NCI-H2029 treated with DMSO at 0.1 percent for 48 hours (cell line): ENCODE measurements around the gene SERINC4.
"Not testable (repeated sequence)": the region's sequence is repeated elsewhere in the genome, so short reads cannot be mapped to it uniquely, and the experiment has no call there.

Source experiments
- DNase-seq: peaks from one replicate; lab custom pipeline; 2025; lab: John Stamatoyannopoulos, UW

SERINC4 gene

DNA sequence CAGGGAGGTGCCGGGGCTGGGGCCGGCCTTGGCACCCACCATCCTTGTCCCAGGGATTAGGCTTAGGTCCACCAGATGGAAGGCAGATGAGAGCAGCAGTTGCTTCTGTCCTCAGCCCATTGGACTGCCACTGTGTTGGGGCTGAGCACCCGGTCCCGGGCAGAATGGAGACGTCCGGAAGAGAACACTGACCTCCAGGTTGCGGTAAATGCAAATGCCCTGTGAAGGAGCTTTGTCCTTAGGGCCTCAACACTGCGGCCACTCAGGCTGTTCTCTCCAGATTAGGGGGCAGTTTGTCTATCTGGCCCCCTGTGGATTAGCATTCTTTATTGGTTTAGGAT is at the start of gene SERINC4:
SERINC4 (minus strand) TSS at position 276 of the 341 bp plus-strand sequence; CDS start at position 42, 234 bp downstream.
- DNase-seq = no peak

GRCh38 chr15:43845421-43845820 is 45.4 kb upstream of the SERINC4 start:
- DNase-seq = no peak

DNA sequence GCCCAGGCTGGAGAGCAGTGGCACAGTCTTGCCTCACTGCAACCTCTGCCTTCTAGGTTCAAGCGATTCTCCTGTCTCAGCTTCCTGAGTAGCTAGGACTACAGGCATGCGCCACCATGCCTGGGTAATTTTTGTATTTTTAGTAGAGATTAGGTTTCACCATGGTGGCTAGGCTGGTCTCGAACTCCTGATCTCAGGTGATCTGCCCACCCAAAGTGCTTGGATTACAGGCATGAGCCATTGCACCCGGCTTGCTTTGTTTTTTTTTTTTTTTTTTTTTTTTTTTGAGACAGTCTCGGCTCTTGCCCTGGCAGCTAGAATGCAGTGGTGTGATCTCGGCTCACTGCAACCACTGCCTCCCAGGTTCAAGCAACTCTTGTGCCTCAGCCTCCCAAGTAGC is 32.5 kb upstream of the SERINC4 start:
- not testable (repeated sequence) for DNase-seq

DNA sequence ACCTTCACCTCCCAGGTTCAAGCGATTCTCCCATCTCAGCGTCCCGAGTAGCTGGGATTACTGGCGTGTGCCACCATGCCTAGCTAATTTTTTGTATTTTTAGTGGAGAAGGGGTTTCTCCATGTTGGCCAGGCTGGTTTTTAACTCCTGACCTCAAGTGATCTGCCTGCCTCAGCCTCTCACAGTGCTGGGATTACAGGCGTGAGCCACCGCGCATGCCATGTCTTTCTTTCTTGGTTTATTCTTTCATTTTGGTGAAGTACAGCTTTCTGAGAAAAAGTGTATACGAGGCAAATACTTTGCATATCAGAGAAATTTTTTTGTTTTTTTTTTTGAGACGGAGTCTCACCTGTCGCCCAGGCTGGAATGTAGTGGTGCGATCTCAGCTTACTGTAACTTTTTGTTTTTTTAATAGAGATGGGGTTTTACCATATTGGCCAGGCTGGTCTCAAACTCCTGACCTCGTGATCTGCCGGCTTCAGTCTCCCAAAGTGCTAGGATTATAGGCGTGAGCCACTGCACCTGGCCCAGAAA is 31.6 kb upstream of the SERINC4 start:
- DNase-seq = not testable (repeated sequence)

- not testable (repeated sequence) for DNase-seq
Observed at GRCh38 chr15:43830691-43831275, 30.8 kb upstream of the SERINC4 start.

DNA sequence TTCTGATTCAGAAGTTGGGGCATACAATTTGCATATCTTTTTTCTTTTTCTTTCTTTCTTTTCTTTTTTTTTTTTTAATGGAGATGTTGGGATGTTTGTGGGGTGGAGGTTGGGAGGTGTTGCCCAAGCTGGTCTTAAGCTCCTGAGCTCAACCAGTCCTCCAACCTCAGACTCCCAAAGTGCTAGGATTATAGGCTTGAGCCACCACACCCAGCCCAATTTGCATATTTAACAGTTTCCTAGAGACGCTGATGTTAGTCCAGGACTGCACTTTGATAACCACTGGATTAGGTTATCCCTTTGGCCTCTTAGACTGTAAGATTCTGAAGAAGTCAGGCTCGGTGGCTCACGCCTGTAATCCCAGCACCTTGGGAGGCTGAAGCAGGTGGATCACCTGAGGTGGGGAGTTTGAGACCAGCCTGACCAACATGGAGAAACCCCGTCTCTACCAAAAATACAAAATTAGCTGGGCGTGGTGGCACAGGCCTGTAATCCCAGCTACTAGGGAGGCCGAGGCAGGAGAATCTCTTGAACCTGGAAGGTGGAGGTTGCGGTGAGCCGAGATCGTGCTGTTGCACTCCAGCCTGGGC is 30.0 kb upstream of the SERINC4 start:
- not testable (repeated sequence) for DNase-seq

- no peak for DNase-seq
Observed at GRCh38 chr15:43828061-43828657, 28.1 kb upstream of the SERINC4 start.

DNA sequence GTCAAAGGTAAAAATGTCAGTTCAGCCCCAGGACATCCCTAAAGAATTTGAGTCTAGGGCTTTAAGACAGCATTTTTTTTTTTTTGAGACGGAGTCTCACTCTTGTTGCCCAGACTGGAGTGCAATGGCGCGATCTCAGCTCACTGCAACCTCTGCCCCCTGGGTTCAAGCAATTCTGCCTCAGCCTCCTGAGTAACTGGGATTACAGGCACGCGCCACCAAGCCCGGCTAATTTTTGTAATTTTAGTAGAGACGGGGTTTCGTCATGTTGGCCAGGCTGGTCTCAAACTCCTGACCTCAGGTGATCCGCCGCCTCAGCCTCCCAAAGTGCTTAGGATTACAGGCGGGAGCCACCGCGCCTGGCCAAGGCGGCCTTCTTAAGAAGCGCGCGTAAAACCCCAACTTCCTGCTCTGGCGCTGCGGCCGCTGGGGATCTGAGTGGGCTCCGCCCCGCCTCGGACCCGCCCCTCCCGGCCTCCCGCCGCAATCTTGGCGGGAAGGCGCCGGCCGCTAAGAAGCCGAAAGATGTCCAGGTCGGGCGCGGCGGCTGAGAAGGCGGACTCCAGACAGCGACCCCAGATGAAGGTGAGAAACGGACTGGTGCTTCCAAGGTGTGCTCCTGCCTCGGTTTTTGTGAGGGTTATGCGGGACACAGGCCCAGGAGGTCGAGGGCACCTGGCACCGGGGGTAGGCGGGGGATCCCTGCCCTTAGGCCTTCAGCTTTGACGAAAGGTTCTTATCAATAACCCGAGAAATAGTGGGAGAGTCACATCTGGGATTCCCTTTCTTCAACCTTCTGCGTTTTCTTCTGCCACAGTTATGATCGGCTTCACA is 26.7 kb upstream of the SERINC4 start, which contains the start of gene WDR76:
WDR76 (plus strand) TSS at position 495 of the 834 bp plus-strand sequence; CDS start at position 526, 31 bp downstream.
- DNase-seq = peak; percentile 12

DNA sequence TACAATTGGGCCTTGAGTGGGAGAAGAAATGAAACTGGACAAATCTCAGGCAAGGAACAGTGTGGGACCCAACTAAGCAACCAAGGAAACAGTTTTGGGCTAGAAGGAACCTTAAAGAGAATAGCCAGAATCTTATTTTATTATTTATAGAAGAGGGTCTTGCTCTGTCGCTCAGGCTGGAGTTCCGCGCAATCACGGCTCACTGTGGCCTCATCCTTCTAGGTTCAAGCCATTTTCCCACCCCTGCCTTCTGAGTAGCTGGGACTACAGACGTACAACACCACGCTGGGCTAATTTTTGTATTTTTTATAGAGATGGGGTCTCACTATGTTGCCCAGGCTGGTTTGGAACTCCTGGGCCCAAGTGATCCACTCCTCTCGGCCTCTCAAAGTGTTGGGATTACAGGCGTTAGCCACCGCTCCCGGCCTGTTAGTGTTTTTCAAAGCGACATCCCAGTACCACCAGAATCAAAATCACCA is 26.0 kb upstream of the SERINC4 start:
- DNase-seq = no peak

- not testable (repeated sequence) for DNase-seq
Observed at GRCh38 chr15:43825305-43825704, 25.3 kb upstream of the SERINC4 start.

- peak; percentile 84 for DNase-seq
Observed at GRCh38 chr15:43824302-43825246, 24.6 kb upstream of the SERINC4 start, which contains the start of gene MFAP1. TSS of gene MFAP1 (minus strand) at chr15:43824690. CDS start at chr15:43824569, 121 bp downstream.

- DNase-seq = no peak
Observed at GRCh38 chr15:43821505-43821904, 21.5 kb upstream of the SERINC4 start.

DNA sequence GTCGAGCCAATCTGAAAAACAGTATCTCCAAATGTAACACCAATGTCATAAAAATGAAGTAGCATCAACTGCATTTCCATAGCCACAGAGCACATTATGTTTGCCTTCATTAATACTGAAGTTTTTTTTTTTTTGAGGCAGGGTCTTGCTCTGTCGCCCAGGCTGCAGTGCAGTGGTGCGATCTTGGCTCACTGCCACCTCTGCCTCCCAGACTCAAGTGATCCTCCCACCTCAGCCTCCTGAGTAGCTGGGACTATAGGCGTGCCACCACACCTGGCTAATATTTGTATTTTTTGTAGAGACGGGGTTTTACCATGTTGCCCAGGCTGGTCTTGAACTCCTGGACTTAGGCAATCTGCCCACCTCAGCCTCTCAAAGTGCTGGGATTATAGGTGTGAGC is 15.0 kb upstream of the SERINC4 start:
- DNase-seq = not testable (repeated sequence)

- DNase-seq = no peak
Observed at GRCh38 chr15:43808960-43809678, 9.1 kb upstream of the SERINC4 start.

- no peak for DNase-seq
Observed at GRCh38 chr15:43808435-43808950, 8.5 kb upstream of the SERINC4 start.

GRCh38 chr15:43802676-43803075 is 2.7 kb upstream of the SERINC4 start:
- not testable (repeated sequence) for DNase-seq

DNA sequence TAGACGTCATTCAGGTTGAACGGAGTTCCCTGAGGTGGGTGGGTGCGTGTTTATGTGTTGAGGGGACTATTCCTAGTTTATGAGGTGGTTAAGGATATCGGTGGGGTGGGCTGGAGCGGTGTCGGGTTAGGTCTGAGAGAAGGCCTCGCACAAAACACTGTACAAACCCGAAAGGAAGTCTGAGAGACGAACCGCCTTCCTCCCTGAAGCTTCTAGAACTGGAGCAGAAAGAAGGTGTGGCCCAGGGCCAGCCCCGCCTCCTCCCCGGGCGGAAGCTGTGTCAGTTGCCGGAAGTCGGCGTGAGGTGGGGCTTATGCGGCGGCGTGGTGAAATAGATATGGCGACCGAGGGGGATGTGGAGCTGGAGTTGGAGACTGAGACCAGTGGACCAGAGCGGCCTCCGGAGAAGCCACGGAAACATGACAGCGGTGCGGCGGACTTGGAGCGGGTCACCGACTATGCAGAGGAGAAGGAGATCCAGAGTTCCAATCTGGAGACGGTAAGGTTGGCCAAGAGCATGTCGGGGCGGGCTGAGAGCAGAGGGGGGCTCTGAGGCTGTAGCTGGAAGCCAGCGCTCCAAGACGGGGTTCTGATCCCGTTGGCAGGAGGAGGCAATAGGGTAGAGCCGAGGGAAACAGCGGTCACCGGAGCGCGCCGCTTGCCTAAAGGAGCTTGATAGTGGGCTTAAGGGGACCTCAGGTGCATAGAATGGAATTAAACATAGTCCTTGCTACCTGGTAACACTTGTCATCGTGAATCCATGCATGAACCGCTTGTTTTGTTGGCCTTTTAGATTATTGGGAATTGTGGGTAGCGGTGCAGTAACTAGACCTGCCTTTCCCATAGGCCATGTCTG is 494 bp upstream of the SERINC4 start, which contains the start of gene HYPK:
HYPK (plus strand) TSS at position 314 of the 856 bp plus-strand sequence; CDS start at position 338, 24 bp downstream.
- peak; percentile 9 for DNase-seq

DNA sequence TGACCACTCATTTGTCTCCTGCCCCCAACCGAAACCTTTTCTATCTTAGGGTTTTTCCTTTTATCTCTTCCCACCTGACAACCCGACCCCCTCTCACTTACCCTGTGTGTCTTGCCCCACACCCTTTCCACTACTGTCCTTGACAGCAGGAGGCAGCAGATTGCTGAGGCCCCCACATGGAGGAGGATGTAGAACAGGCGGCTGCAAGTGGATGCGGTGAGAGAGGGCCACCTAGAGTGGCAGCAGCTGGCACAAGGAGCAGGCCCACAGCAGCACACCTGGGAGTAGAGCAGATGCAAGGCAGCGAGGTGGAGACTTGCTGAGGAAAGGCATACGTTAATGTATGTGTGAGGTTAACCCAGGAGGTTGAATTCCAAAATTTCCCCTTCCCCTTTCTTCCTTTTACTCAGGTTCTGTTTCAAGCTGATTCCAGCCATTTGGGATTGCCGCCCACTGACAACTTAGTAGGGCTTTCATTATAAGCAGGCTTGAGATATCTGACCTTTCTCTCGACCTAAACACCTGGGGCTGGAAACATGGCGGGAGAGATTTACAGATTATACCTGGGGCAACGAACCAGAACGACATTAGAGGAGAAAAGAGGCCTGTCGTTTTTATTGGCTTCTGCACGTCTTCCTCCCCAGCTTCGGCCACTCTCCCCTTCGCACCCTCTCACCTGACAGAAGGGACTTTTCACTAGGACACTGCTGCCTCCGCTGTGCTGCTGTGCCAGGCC is 643 bp downstream of the SERINC4 start:
- peak; percentile 5 for DNase-seq
